Thoracic aorta (tissue), 2 donors: Measurements from ENCODE around the gene VWA1. TPM values are rescaled to one million over a fixed set of nuclear protein-coding genes. Genes with fewer than 3 reads are reported as not detected.

Experiments used
- ATAC-seq: fragments of 150-250 bp; one replicate; pipeline ENCODE4 v1.8.0; 2017; ENCODE audit warnings: low read depth; ENCODE audit not compliant: insufficient number of reproducible peaks, low FRiP score
- DNase-seq: peaks from one replicate; pipeline ENCODE4 v3.0.0-alpha.2; 2020; ENCODE audit warnings: low spot score
- H3K27ac ChIP-seq, 2 donors: fragments of 200-600 bp; sonication (generic); 1 replicate in 1 of 2; 2 replicates in 1 of 2; pipeline ENCODE4 v1.5.1; 2016; ENCODE audit warnings: mild to moderate bottlenecking in 2 of 2, moderate library complexity in 2 of 2
- H3K27me3 ChIP-seq: fragments of 200-600 bp; sonication (generic); replicated peaks from 2 replicates; pipeline ENCODE4 v1.6.0; 2016; ENCODE audit warnings: mild to moderate bottlenecking; ENCODE audit not compliant: insufficient read depth
- H3K36me3 ChIP-seq: fragments of 200-600 bp; sonication (generic); one replicate; pipeline ENCODE4 v1.5.1; 2016
- H3K4me1 ChIP-seq, 2 donors: fragments of 200-600 bp; sonication (generic); 1 replicate in 1 of 2; 2 replicates in 1 of 2; pipeline versions ENCODE4 v1.5.1 to v1.6.0; 2016; ENCODE audit warnings: low read depth in 2 of 2, mild to moderate bottlenecking in 1 of 2; ENCODE audit not compliant: control insufficient read depth in 1 of 2
- H3K4me3 ChIP-seq: fragments of 200-600 bp; sonication (generic); 2 replicates; pipeline ENCODE4 v1.5.1; 2016; ENCODE audit warnings: mild to moderate bottlenecking
- H3K9me3 ChIP-seq: fragments of 200-600 bp; sonication (generic); 2 replicates; pipeline ENCODE4 v1.5.1; 2016
- total RNA-seq, 2 donors: library from RNA; depleted of rRNA; stranded (reverse); fragments of >200 nt; gene quantifications; one replicate each; pipeline versions ENCODE4 v1.1.0 to v1.2.3, GENCODE V29; 2016
- TF ChIP-seq, protein P1 (sequence below): fragments of 200-600 bp; sonication (generic); IDR thresholded peaks from one replicate; pipeline ENCODE4 v1.5.1; 2019; ENCODE audit warnings: antibody characterized with exemption

The VWA1 gene
- total RNA-seq, 2 donors from 2014 or later: 21.7 to 23.6 TPM

DNA sequence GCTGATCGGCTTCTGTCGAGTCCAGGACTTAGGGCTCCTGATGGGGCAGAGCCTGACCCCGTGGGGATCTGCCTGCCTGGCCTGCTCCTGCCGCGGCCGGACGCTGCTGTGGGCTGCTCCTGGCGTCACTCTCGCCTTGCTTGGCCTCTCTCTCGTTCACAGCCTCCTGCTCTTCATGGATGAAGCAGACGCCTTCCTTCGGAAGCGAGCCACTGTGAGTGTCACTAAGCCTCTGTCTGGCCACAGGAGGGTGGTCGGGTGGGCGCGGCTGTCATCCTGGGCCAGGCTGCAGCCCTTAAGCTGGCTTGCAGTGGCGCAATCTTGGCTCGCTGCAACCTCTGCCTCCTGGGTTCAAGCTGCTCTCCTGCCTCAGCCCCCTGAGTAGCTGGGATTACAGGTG, 52.2 kb downstream of the VWA1 start:
- ATAC-seq (no peak), DNase-seq (no peak)
- Histone ChIP-seq H3K27ac (no peak overlapping the region), H3K36me3 (peaks cover 62% of the 10 kb centered on the region), H3K27me3 (no peaks in the 10 kb centered on the region), H3K4me3 (no peak overlapping the region), H3K9me3 (no peaks in the 10 kb centered on the region), H3K4me1 (no peaks in the 10 kb centered on the region)
- TF ChIP-seq, protein P1, sequence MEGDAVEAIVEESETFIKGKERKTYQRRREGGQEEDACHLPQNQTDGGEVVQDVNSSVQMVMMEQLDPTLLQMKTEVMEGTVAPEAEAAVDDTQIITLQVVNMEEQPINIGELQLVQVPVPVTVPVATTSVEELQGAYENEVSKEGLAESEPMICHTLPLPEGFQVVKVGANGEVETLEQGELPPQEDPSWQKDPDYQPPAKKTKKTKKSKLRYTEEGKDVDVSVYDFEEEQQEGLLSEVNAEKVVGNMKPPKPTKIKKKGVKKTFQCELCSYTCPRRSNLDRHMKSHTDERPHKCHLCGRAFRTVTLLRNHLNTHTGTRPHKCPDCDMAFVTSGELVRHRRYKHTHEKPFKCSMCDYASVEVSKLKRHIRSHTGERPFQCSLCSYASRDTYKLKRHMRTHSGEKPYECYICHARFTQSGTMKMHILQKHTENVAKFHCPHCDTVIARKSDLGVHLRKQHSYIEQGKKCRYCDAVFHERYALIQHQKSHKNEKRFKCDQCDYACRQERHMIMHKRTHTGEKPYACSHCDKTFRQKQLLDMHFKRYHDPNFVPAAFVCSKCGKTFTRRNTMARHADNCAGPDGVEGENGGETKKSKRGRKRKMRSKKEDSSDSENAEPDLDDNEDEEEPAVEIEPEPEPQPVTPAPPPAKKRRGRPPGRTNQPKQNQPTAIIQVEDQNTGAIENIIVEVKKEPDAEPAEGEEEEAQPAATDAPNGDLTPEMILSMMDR: no peak

DNA sequence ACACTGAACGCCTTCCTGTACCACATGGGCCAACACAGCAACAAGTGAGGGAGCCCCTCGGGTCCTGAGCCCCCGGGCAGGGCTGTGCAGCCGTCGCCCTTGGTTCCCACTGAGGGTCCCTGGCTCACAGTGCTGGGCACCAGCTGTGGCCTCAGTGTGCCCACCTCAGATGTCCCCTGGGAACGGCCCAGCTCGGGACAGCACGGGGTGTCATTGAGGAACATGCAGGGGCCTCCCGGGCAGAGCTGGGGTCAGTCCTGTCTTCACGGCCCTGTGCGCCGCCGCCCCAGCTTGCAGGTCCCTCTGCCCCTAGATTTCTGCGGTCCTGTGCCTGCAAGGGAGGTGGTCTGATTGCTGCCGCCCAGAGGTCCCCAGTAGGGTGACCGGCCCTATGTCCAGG, 53.7 kb downstream of the VWA1 start:
- no peaks in the 10 kb centered on the region for H3K4me1 ChIP-seq
- H3K27ac ChIP-seq: no peak overlapping the region
- no peak overlapping the region for H3K4me3 ChIP-seq
- DNase-seq (no peak), ATAC-seq (no peak)
- TF ChIP-seq, protein P1: no peak
- no peaks in the 10 kb centered on the region for H3K9me3 ChIP-seq
- H3K36me3 ChIP-seq: peaks cover 52% of the 10 kb centered on the region
- H3K27me3 ChIP-seq: no peaks in the 10 kb centered on the region

DNA sequence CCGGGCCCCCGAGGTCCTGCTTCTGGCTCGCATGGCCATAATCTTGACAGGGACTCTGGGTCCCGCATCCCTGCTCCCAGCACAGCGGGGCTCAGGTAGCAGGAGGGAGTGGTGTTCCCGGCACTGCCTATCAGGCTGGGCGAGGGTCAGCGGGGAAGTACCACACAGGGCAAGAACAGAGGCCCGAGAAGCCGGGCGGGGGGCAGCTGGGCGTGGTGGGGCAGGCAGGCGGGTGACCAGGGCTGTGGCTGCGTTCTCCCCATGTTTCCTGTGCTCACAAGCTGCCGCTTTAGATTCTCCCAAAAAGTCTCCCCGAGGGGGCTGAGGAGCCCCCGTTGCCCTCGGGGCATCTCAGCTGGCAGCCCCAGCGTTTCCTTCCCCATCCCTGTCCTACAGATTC, 54.4 kb downstream of the VWA1 start:
- Histone ChIP-seq H3K36me3 (peaks cover 52% of the 10 kb centered on the region), H3K27me3 (no peaks in the 10 kb centered on the region), H3K4me1 (no peaks in the 10 kb centered on the region), H3K4me3 (no peak overlapping the region), H3K27ac (no peak overlapping the region), H3K9me3 (no peaks in the 10 kb centered on the region)
- no peak for DNase-seq
- TF ChIP-seq, protein P1: no peak
- ATAC-seq: no peak

DNA sequence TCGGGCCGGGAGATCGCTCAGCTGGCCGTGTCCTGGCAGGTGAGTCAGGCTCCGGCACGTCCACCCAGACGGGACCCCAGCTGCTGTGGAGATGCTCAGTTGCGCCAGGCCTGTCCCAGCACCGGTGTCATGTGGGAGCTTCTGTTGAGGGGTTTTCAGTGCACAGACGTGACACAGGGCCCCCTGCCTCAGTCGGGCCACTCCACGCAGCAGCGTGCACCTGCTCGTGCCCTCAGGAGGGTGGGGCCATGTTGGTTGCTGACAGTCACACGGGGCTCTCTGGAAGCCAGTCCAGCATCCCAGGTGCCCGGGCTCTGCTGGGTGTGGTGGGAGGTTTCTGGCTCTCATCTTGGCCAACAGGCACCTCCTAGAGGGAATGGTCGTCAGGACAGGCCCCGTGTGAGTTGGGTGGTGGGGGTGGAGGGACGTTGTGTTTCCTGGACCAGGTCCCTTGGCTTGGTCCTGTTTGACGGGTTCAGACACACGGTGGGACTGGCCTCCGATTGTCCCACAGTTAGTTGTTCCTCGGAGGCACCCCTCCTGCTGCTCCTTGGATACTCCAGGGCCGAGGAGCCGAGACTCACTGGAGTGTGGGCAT, 55.2 kb downstream of the VWA1 start:
- Histone ChIP-seq H3K4me1 (no peaks in the 10 kb centered on the region), H3K27me3 (no peaks in the 10 kb centered on the region), H3K36me3 (peaks cover 52% of the 10 kb centered on the region), H3K4me3 (no peak overlapping the region), H3K9me3 (no peaks in the 10 kb centered on the region), H3K27ac (no peak overlapping the region)
- DNase-seq (no peak), ATAC-seq (no peak)
- TF ChIP-seq, protein P1: no peak

DNA sequence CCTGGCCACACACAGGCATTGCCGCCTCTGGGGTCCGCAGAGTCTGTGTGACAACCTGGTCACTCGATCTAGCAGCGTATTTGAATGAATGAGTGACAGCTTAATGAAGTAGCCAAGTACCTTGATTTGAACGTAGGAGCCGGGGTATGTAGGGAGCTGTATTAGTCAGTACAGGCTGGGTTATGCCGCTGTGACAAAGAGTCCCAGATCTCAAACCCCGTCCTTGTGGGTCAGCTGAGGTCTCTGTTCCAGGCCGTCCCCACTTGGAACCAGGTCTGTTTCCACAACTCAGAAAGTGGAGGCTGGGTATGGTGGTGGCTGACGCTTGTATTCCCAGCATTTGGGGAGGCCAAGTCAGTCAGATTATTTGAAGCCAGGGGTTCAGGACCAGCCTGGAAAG, 56.1 kb downstream of the VWA1 start:
- H3K36me3 ChIP-seq: peaks cover 49% of the 10 kb centered on the region
- TF ChIP-seq, protein P1: no peak
- DNase-seq: no peak
- H3K9me3 ChIP-seq: no peaks in the 10 kb centered on the region
- ATAC-seq: no peak
- H3K27me3 ChIP-seq: no peaks in the 10 kb centered on the region
- H3K27ac ChIP-seq: no peak overlapping the region
- no peak overlapping the region for H3K4me3 ChIP-seq
- H3K4me1 ChIP-seq: no peaks in the 10 kb centered on the region

Other genes starting within 250 kb of the VWA1 start
- gene TNFRSF18, start 229.1 kb upstream of the VWA1 start, total RNA-seq: 1 to 10 TPM in 1 of 2 donors, not detected in 1; 1.3 TPM
- 1 to 10 TPM in 1 of 2 donors, not detected in 1; 1.8 TPM for gene TNFRSF4, start 221.5 kb upstream of the VWA1 start, total RNA-seq
- 100 to 1,000 TPM; 157 to 230 TPM for gene SDF4, start 203.7 kb upstream of the VWA1 start, total RNA-seq
- gene B3GALT6, start 203.5 kb upstream of the VWA1 start, total RNA-seq: 10 to 100 TPM; 15.5 to 25.3 TPM
- 10 to 100 TPM in 1 of 2 donors, 1 to 10 TPM in 1; 2.9 to 12.5 TPM for gene C1QTNF12, start 189.0 kb upstream of the VWA1 start, total RNA-seq
- gene UBE2J2, start 161.8 kb upstream of the VWA1 start, total RNA-seq: 10 to 100 TPM; 43.5 to 57.7 TPM
- 10 to 100 TPM in 1 of 2 donors, 1 to 10 TPM in 1; 1.8 to 10.3 TPM for gene SCNN1D, start 155.3 kb upstream of the VWA1 start, total RNA-seq
- 100 to 1,000 TPM in 1 of 2 donors, 10 to 100 TPM in 1; 41.6 to 121 TPM for gene ACAP3, start 127.8 kb upstream of the VWA1 start, total RNA-seq
- 10 to 100 TPM; 22.1 to 22.6 TPM for gene PUSL1, start 127.1 kb upstream of the VWA1 start, total RNA-seq
- 100 to 1,000 TPM; 192 to 195 TPM for gene INTS11, start 111.0 kb upstream of the VWA1 start, total RNA-seq
- 10 to 100 TPM; 16.4 to 26.3 TPM for gene CPTP, start 110.9 kb upstream of the VWA1 start, total RNA-seq
- gene TAS1R3, start 104.4 kb upstream of the VWA1 start, total RNA-seq: under 1 TPM in 1 of 2 donors, not detected in 1; 0.14 TPM
- gene DVL1, start 86.3 kb upstream of the VWA1 start, total RNA-seq: 100 to 1,000 TPM in 1 of 2 donors, 10 to 100 TPM in 1; 66.2 to 101 TPM
- gene MXRA8, start 77.1 kb upstream of the VWA1 start, total RNA-seq: 100 to 1,000 TPM; 239 to 326 TPM
- 10 to 100 TPM; 43.5 to 94.5 TPM for gene AURKAIP1, start 60.5 kb upstream of the VWA1 start, total RNA-seq
- gene CCNL2, start 36.4 kb upstream of the VWA1 start, total RNA-seq: 100 to 1,000 TPM; 214 to 313 TPM
- 100 to 1,000 TPM in 1 of 2 donors, 10 to 100 TPM in 1; 96.9 to 121 TPM for gene MRPL20, start 28.4 kb upstream of the VWA1 start, total RNA-seq
- gene ANKRD65, start 14.4 kb upstream of the VWA1 start, total RNA-seq: under 1 TPM in 1 of 2 donors, not detected in 1; 0.68 TPM
- gene ATAD3C, start 14.0 kb downstream of the VWA1 start, total RNA-seq: under 1 TPM in 1 of 2 donors, not detected in 1; 0.27 TPM
- 10 to 100 TPM; 15.4 to 30.9 TPM for gene ATAD3B, start 36.1 kb downstream of the VWA1 start, total RNA-seq
- gene ATAD3A, start 76.5 kb downstream of the VWA1 start, total RNA-seq: 10 to 100 TPM; 16.7 to 17.6 TPM
- gene TMEM240, start 104.9 kb downstream of the VWA1 start, total RNA-seq: 10 to 100 TPM; 11.1 TPM
- gene SSU72, start 139.2 kb downstream of the VWA1 start, total RNA-seq: 10 to 100 TPM; 80.4 to 90.2 TPM
- 1 to 10 TPM in 1 of 2 donors, under 1 TPM in 1; 0.54 to 2.7 TPM for gene FNDC10, start 164.4 kb downstream of the VWA1 start, total RNA-seq
- gene MIB2, start 179.8 kb downstream of the VWA1 start, total RNA-seq: 100 to 1,000 TPM in 1 of 2 donors, 10 to 100 TPM in 1; 48.6 to 102 TPM
- 100 to 1,000 TPM in 1 of 2 donors, 10 to 100 TPM in 1; 87.2 to 201 TPM for gene MMP23B, start 196.5 kb downstream of the VWA1 start, total RNA-seq
- 10 to 100 TPM; 17.7 to 19.1 TPM for gene CDK11B, start 223.3 kb downstream of the VWA1 start, total RNA-seq